HG03342 (cell line): Measurements from ENCODE around the gene SPINK5.
"Not testable (repeated sequence)": the region's sequence is repeated elsewhere in the genome, so short reads cannot be mapped to it uniquely, and the experiment has no call there.

Source experiments
- ATAC-seq: cut with Tn5 transposase; IDR thresholded peaks from one replicate; pipeline ENCODE4 v1.9.1; 2021; ENCODE audit warnings: mild to moderate bottlenecking, moderate library complexity; ENCODE audit not compliant: unreplicated experiment

Gene SPINK5

GRCh38 chr5:148063861-148064260 is at the start of gene SPINK5:
Gene SPINK5 (plus strand): TSS chr5:148063980. CDS start chr5:148064045, 65 bp downstream.
- ATAC-seq = no peak

- no peak for ATAC-seq
Observed at GRCh38 chr5:148014276-148014675, 49.5 kb upstream of the SPINK5 start.

- ATAC-seq = no peak
Observed at GRCh38 chr5:148020257-148020988, 43.4 kb upstream of the SPINK5 start.

DNA sequence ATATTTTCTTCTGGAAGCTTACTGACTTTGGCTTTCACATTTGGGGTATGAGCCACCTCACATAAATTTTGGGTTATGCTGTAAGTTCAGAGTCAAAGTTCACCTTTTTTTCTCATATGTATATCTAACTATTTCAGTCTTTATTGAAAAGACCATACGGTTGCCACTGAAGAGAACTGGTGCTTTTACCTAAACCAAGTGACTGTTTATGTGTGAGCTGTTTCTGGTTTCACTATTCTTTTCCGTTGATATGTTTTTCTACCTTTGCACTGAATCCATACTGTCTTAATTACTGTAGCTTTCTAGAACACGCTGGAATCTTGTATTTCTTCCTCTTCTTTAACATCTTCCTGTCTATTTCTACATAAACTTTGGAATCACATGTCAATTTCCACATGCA is 36.3 kb upstream of the SPINK5 start:
- ATAC-seq = no peak

- ATAC-seq = no peak
Observed at GRCh38 chr5:148029131-148029530, 34.6 kb upstream of the SPINK5 start.

GRCh38 chr5:148033134-148033533 is 30.6 kb upstream of the SPINK5 start:
- no peak for ATAC-seq

GRCh38 chr5:148035676-148036075 is 28.1 kb upstream of the SPINK5 start:
- ATAC-seq = no peak

- no peak for ATAC-seq
Observed at GRCh38 chr5:148042881-148043280, 20.9 kb upstream of the SPINK5 start.

- ATAC-seq = no peak
Observed at GRCh38 chr5:148043705-148044104, 20.1 kb upstream of the SPINK5 start.

DNA sequence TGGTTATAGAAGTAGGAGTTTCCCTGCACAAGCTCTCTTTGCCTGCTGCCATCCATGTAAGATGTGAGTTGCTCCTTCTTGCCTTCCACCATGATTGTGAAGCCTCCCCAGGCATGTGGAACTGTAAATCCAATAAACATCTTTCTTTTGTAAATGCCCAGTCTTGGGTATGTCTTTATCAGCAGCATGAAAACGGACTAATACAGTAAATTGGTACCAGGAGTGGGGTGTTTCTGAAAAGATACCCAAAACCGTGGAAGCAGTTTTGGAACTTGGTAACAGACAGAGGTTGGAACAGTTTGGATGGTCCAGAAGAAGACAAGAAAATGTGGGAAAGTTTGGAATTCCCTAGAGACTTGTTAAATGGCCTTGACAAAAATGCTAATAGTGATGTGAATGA is 8.6 kb upstream of the SPINK5 start:
- not testable (repeated sequence) for ATAC-seq

- ATAC-seq = no peak
Observed at GRCh38 chr5:148060309-148060708, 3.5 kb upstream of the SPINK5 start.

DNA sequence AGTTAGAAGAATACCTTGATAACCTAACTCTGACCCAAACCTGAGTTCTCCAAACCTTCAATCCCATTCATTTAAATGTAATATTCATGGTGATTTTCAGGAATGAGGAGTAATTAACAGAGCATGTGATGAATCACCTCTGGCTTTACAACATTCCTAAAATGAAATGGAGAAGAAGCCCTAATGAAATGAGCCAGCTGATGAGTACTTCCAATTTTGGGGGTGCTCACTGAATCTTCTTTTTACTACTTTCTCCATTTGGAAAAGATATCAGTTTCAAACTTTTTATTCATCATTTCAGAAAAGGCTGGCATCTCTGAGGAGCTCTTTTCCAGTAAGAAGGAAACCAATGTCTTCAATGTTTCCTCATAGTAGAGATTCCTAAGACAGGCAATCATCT is 2.9 kb upstream of the SPINK5 start:
- ATAC-seq = no peak

DNA sequence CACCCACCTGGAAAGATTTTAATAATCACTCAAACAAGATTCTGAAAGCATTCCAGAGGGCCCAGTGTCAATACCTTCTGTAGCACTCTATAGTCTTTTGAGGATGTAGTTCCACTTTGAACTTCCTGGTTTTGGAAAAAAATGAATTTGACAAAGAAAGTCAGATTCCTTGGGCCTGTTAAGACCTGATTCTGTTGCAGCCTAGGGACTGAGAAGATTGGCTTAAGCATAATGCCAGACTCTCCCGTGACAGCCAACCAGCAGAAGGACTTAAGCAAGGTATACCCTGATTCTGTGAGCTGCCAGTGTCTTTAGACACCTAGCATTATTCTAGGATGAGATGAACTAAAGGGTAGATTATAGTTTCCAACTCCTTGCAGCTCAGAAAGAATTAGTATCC is 6.8 kb downstream of the SPINK5 start:
- ATAC-seq = no peak

- ATAC-seq = no peak
Observed at GRCh38 chr5:148072207-148072606, 8.4 kb downstream of the SPINK5 start.

DNA sequence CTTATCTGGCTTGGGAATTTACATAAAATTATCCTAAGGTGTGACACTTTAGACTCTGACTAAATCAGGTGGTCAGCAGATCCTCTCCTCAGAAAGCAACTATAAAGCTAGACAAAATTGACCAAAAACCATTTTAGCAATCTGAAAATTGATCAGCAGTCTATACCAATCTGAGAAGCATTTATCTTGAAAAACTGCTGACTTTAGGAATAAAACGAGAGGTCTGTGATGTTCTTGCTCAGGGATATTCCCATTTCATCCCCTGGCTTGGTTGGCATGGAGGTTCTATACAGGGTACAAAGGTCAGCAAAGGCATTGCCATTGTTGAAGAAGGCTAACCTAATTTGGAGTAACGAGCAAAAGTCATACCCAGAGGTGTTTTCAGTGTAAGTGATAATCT is 11.7 kb downstream of the SPINK5 start:
- no peak for ATAC-seq

DNA sequence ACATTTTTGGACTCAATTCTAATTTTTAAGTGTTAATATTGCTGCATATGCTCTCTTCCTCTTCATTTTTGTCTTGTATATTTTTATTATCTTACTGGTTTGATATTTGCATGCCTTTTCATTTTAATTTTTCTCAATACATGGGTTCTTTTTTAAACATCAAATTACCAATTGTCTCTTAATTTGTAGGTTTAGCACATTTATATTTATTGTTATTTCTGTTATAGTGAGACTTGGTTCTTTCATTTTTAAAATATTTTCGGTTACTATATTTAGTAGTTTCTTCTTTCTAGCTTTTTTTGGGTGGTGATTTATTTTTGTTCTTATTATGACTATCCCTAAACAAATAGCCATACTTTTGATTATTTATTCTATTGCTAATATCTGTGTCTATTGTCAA is 19.4 kb downstream of the SPINK5 start:
- ATAC-seq = no peak

GRCh38 chr5:148084269-148084668 is 20.5 kb downstream of the SPINK5 start:
- ATAC-seq = no peak

DNA sequence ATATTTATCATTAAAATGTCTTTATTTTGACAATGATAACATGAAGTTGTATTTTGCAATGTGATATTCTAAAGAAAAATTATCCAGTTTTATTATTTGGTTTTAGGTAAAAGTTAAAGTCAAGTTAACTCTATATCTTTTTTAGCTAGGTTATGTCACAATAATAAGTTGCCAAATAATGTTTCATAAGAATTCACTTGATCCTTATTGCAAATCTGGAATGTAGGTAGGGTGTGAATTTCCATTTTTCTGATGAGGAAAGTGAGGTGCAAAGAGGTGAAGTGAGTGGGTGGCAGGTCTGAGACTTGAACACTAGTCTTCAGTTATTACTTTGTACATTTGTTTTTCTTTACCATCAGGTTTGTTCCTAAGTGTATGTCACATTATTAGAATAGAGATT is 21.5 kb downstream of the SPINK5 start:
- no peak for ATAC-seq

GRCh38 chr5:148085977-148086705 is 22.4 kb downstream of the SPINK5 start:
- ATAC-seq = no peak

- no peak for ATAC-seq
Observed at GRCh38 chr5:148090146-148090772, 26.5 kb downstream of the SPINK5 start.

DNA sequence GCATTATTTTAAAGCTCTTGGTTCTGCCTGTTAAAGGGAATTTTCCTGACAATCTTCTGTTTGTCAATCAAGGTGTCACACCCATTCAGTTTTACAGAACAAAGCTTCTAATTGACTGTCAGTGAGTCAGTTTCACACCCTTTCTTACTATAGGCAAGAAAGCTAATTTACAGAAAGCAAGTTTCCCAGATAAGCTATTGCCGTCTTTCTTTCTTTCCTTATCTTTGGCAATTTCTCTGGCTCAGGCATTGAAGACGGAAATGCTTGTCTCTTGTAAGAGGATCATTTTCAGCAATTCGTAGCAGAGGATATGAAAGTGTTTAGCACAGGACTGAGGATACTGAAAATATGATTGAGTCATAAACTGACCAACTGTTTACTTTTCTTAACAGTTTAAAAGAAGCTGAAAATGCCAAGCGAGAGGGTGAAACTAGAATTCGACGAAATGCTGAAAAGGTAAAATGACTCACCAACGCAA is 27.0 kb downstream of the SPINK5 start:
- peak; percentile 58 for ATAC-seq
